Measurements from ENCODE around the gene MAP3K19. TPM values are rescaled to one million over a fixed set of nuclear protein-coding genes. Genes with fewer than 3 reads are reported as not detected.

MAP3K19 gene
- total RNA-seq, 1 experiment from 2014 or later = not detected

GRCh38 chr2:134950886-134951285, 96.4 kb downstream of the MAP3K19 start:
- Histone ChIP-seq H3K27me3 (ENCODE audit: insufficient read depth, low read length) (no peaks in the 10 kb centered on the region), H3K36me3 (ENCODE audit: control insufficient read depth in 1 of 2, insufficient read depth in 2 of 2, low read length in 2 of 2) (peaks cover 37 to 38% of the 10 kb centered on the region in 2 experiments), H3K9me3 (ENCODE audit: control insufficient read depth in 1 of 2, insufficient read depth in 1 of 2, low read depth in 1 of 2, low read length in 2 of 2) (no peaks in the 10 kb centered on the region), H2AFZ (ENCODE audit: low read depth, low read length, poor library complexity, severe bottlenecking) (no peak overlapping the region), H4K20me1 (ENCODE audit: insufficient read depth) (no peaks in the 10 kb centered on the region), H3K4me3 (replicated peaks in 1 of 2; ENCODE audit: low read depth in 1 of 2, low read length in 2 of 2) (no peak overlapping the region), H3K9ac (ENCODE audit: low read length) (no peak overlapping the region), H3K9me2 (ENCODE audit: insufficient read depth) (no peaks in the 10 kb centered on the region), H3K4me1 (ENCODE audit: control insufficient read depth in 1 of 2, insufficient read depth in 2 of 2, low read length in 2 of 2) (no peaks in the 10 kb centered on the region), H3K4me2 (ENCODE audit: low read length) (no peak overlapping the region), H3K27ac (ENCODE audit: low read depth, low read length) (no peak overlapping the region), H3K79me2 (ENCODE audit: insufficient read depth, low read length) (peaks cover 45% of the 10 kb centered on the region)
- ChIA-PET POLR2A (no interaction called here), CTCF (no interaction called here), RAD21 (ENCODE audit: low non-redundant PET in 1 of 2, low total read pairs in 2 of 2, uncharacterized antibody in 2 of 2, unreplicated experiment in 2 of 2) (no interaction called here)
- intact Hi-C loops (cut with micrococcal nuclease) = no loop called here
- no peak for TF ChIP-seq EZH2 (IDR thresholded peaks at IDR 0.05)
- no peak for TF ChIP-seq SP1 (IDR thresholded peaks at IDR 0.05; ENCODE audit: low read depth)
- TF ChIP-seq EZH2phosphoT487 (IDR thresholded peaks at IDR 0.05; ENCODE audit: borderline replicate concordance) = no peak
- TF ChIP-seq POLR2A (IDR thresholded peaks at IDR 0.05; ENCODE audit: borderline replicate concordance, extremely low read depth, insufficient read depth, insufficient read length) = no peak
- TF ChIP-seq ZFX (IDR thresholded peaks at IDR 0.05) = no peak
- ATAC-seq (no peak), DNase-seq (ENCODE audit: low read depth, low spot score) (no peak)
- no TSS peak for BruUV-seq (replicated peaks)

- ChIA-PET POLR2A (no interaction called here), RAD21 (ENCODE audit: low non-redundant PET in 1 of 2, low total read pairs in 2 of 2, uncharacterized antibody in 2 of 2, unreplicated experiment in 2 of 2) (no interaction called here), CTCF (no interaction called here)
- H3K9me3 ChIP-seq (ENCODE audit: control insufficient read depth in 1 of 2, insufficient read depth in 1 of 2, low read depth in 1 of 2, low read length in 2 of 2) = no peaks in the 10 kb centered on the region
- H3K9me2 ChIP-seq (ENCODE audit: insufficient read depth) = no peaks in the 10 kb centered on the region
- H3K4me2 ChIP-seq (ENCODE audit: low read length) = no peak overlapping the region
- no peak overlapping the region for H3K4me3 ChIP-seq (replicated peaks in 1 of 2; ENCODE audit: low read depth in 1 of 2, low read length in 2 of 2)
- ATAC-seq (no peak), DNase-seq (ENCODE audit: low read depth, low spot score) (no peak)
- H3K27ac ChIP-seq (ENCODE audit: low read depth, low read length) = no peak overlapping the region
- peaks cover 52% of the 10 kb centered on the region for H3K79me2 ChIP-seq (ENCODE audit: insufficient read depth, low read length)
- H4K20me1 ChIP-seq (ENCODE audit: insufficient read depth) = no peaks in the 10 kb centered on the region
- intact Hi-C loops (cut with micrococcal nuclease) = no loop called here
- H2AFZ ChIP-seq (ENCODE audit: low read depth, low read length, poor library complexity, severe bottlenecking) = no peak overlapping the region
- TF ChIP-seq RAD21 (IDR thresholded peaks at IDR 0.05; ENCODE audit: low read depth) (no peak), EZH2phosphoT487 (IDR thresholded peaks at IDR 0.05; ENCODE audit: borderline replicate concordance) (no peak), ELF1 (IDR thresholded peaks at IDR 0.05; ENCODE audit: borderline replicate concordance, low read depth) (no peak), EZH2 (IDR thresholded peaks at IDR 0.05) (no peak), ZBTB33 (IDR thresholded peaks at IDR 0.05; ENCODE audit: extremely low read depth, insufficient replicate concordance, low read length) (no peak)
- H3K9ac ChIP-seq (ENCODE audit: low read length) = no peak overlapping the region
- H3K27me3 ChIP-seq (ENCODE audit: insufficient read depth, low read length) = no peaks in the 10 kb centered on the region
- H3K4me1 ChIP-seq (ENCODE audit: control insufficient read depth in 1 of 2, insufficient read depth in 2 of 2, low read length in 2 of 2) = no peaks in the 10 kb centered on the region
- BruUV-seq (replicated peaks) = no TSS peak
- H3K36me3 ChIP-seq (ENCODE audit: control insufficient read depth in 1 of 2, insufficient read depth in 2 of 2, low read length in 2 of 2) = peaks cover 34 to 37% of the 10 kb centered on the region in 2 experiments
These were observed 97.1 kb downstream of the MAP3K19 start for GRCh38 chr2:134949981-134950708.

Measured in HCT116 (cell line).